K562 (cell line): Measurements from ENCODE around the gene SLC25A26. TPM values are rescaled to one million over a fixed set of nuclear protein-coding genes. Genes with fewer than 3 reads are reported as not detected.

Experiments
- ATAC-seq: fragments of 200-7000 bp; cut with Tn5 transposase; 3 replicates; pipeline ENCODE4 v1.9.1; 2020; ENCODE audit warnings: moderate library complexity
- BruUV-seq: library from RNA; stranded (reverse); fragments of 400-500 nt; replicated peaks from 2 replicates; lab custom pipeline; 2021; lab: Mats Ljungman, UMichigan
- CTCF ChIA-PET: fragments of 300-600 bp; formaldehyde crosslinking; extraction: SDS; loops from one replicate; lab custom pipeline; 2021; ENCODE audit warnings: low intra/inter-chr PET ratio; lab: Yijun Ruan, JAX
- POLR2A ChIA-PET: fragments of 300-600, 350-650 bp; sonication (Branson Sonifier 250); formaldehyde crosslinking; extraction: SDS; loops from one replicate; lab custom pipeline; 2021; ENCODE audit warnings: antibody characterized with exemption, inconsistent platforms; lab: Yijun Ruan, JAX
- DNase-seq, 4 experiments: peaks; one replicate each; pipeline versions ENCODE4 v3.0.0 to v3.0.0-alpha.2; 2011 to 2018; ENCODE audit warnings: low spot score in 3 of 4, mixed read lengths in 3 of 4; ENCODE audit errors: extremely low read depth in 1 of 4
- FAIRE-seq: peaks from 2 replicates; lab custom pipeline; 2011; peaks lifted over from hg19 to GRCh38; lab: Jason Lieb, UNC
- H2AFZ ChIP-seq: 2 replicates; pipeline ENCODE4 v1.6.0; 2011; ENCODE audit warnings: low read depth, low read length, control low read depth, inconsistent platforms
- H3K27ac ChIP-seq: fragments of 200-600 bp; 3 replicates; pipeline ENCODE4 v1.8.0; 2011; ENCODE audit warnings: low read depth, mild to moderate bottlenecking, control low read depth, inconsistent platforms, low read length, moderate library complexity, mixed read lengths; ENCODE audit errors: extremely low read depth
- H3K27me3 ChIP-seq, 2 experiments: fragments of 300-600 bp in 1 of 2; 2 replicates in 1 of 2; 3 replicates in 1 of 2; pipeline versions ENCODE4 v1.6.0 to v1.8.0; 2011; ENCODE audit warnings: inconsistent platforms in 2 of 2, low read length in 2 of 2, mild to moderate bottlenecking in 1 of 2, mixed read lengths in 1 of 2, moderate library complexity in 1 of 2; ENCODE audit not compliant: control insufficient read depth in 2 of 2, insufficient read depth in 2 of 2
- H3K36me3 ChIP-seq: fragments of 300-600 bp; 3 replicates; pipeline ENCODE4 v1.8.0; 2011; ENCODE audit warnings: mild to moderate bottlenecking, low read length, inconsistent platforms; ENCODE audit not compliant: control insufficient read depth, insufficient read depth
- H3K4me1 ChIP-seq, 2 experiments: fragments of 200-600 bp in 1 of 2; replicated peaks in 1 of 2; 2 replicates in 1 of 2; 3 replicates in 1 of 2; pipeline versions ENCODE4 v1.5.1 to v1.8.0; 2011; ENCODE audit warnings: inconsistent platforms in 2 of 2, low read length in 2 of 2, mild to moderate bottlenecking in 1 of 2, mixed read lengths in 1 of 2, moderate library complexity in 1 of 2; ENCODE audit not compliant: control insufficient read depth in 2 of 2, insufficient read depth in 2 of 2
- H3K4me2 ChIP-seq: 2 replicates; pipeline ENCODE4 v1.6.1; 2011; ENCODE audit warnings: low read length, control low read depth, inconsistent platforms, mixed read lengths; ENCODE audit not compliant: insufficient read depth
- H3K4me3 ChIP-seq: fragments of 200-600 bp; sonication (generic), shearing (Covaris generic); 2 replicates; pipeline ENCODE4 v1.5.1; 2016; ENCODE audit warnings: control low read depth, inconsistent platforms
- H3K79me2 ChIP-seq: fragments of 200-600 bp; 3 replicates; pipeline ENCODE4 v1.8.0; 2011; ENCODE audit warnings: low read length, inconsistent platforms; ENCODE audit not compliant: control insufficient read depth, insufficient read depth
- H3K9ac ChIP-seq, 2 experiments: 2 replicates each; pipeline versions ENCODE4 v1.6.0 to v1.6.1; 2011; ENCODE audit warnings: low read depth in 2 of 2, low read length in 2 of 2, control low read depth in 1 of 2, inconsistent platforms in 1 of 2, mild to moderate bottlenecking in 1 of 2, mixed read lengths in 1 of 2; ENCODE audit not compliant: insufficient read depth in 1 of 2
- H3K9me1 ChIP-seq: one replicate; pipeline ENCODE4 v1.6.0; 2011; ENCODE audit warnings: inconsistent platforms, mild to moderate bottlenecking, low read length, moderate library complexity; ENCODE audit not compliant: control insufficient read depth, insufficient read depth
- H3K9me3 ChIP-seq: replicated peaks from 2 replicates; pipeline ENCODE4 v1.5.1; 2011; ENCODE audit warnings: low read depth, low read length, inconsistent platforms; ENCODE audit not compliant: control insufficient read depth, insufficient read depth
- H4K20me1 ChIP-seq: replicated peaks from 2 replicates; pipeline ENCODE4 v1.6.1; 2011; ENCODE audit warnings: low read length, inconsistent platforms, mixed read lengths; ENCODE audit not compliant: control insufficient read depth, insufficient read depth
- ATF2 ChIP-seq: sonication (generic); formaldehyde crosslinking; IDR thresholded peaks from 2 replicates; pipeline ENCODE4 v1.8.1; 2022; ENCODE audit warnings: missing genetic modification reagents
- CEBPB ChIP-seq: fragments of 450-650 bp; IDR thresholded peaks from 2 replicates; pipeline ENCODE4 v1.6.1; 2016; ENCODE audit warnings: missing genetic modification characterization, missing compliant biosample characterization
- CEBPZ ChIP-seq: fragments of 150-350 bp; IDR thresholded peaks from 2 replicates; pipeline ENCODE4 v1.6.1; 2014; ENCODE audit warnings: low read depth, mild to moderate bottlenecking, low read length, borderline replicate concordance
- DNMT1 ChIP-seq: fragments of 450-650 bp; IDR thresholded peaks from 2 replicates; pipeline ENCODE4 v1.6.1; 2016; ENCODE audit warnings: antibody characterized with exemption, mild to moderate bottlenecking
- FOXO4 ChIP-seq: fragments of 450-650 bp; formaldehyde crosslinking; IDR thresholded peaks from 2 replicates; pipeline ENCODE4 v1.4.0; 2020; ENCODE audit warnings: mild to moderate bottlenecking, moderate library complexity
- NCOR1 ChIP-seq: fragments of 450-650 bp; IDR thresholded peaks from 2 replicates; pipeline ENCODE4 v1.6.1; 2016; ENCODE audit warnings: mild to moderate bottlenecking, moderate library complexity
- NR4A1 ChIP-seq, 2 experiments: fragments of 250-450 bp in 1 of 2; fragments of 450-650 bp in 1 of 2; sonication (Bioruptor Pico) in 1 of 2; IDR thresholded peaks; 2 replicates each; pipeline versions ENCODE4 v1.4.0 to v1.6.1; 2016 to 2020; ENCODE audit warnings: mild to moderate bottlenecking in 2 of 2, missing compliant biosample characterization in 1 of 2, missing genetic modification characterization in 1 of 2, moderate library complexity in 1 of 2
- POLR2A ChIP-seq: fragments of 450-650 bp; conservative IDR thresholded peaks from 2 replicates; pipeline ENCODE4 v1.6.1; 2016
- RBBP5 ChIP-seq: fragments of 200-600 bp; sonication (generic); IDR thresholded peaks from 2 replicates; pipeline ENCODE4 v1.6.1; 2012; ENCODE audit warnings: borderline replicate concordance, mild to moderate bottlenecking, low read length, control low read depth, inconsistent platforms; ENCODE audit not compliant: insufficient read depth, poor library complexity, severe bottlenecking
- TAF7 ChIP-seq: fragments of 450-650 bp; IDR thresholded peaks from 2 replicates; pipeline ENCODE4 v1.6.1; 2016; ENCODE audit warnings: missing genetic modification characterization, missing compliant biosample characterization
- TSC22D4 ChIP-seq: fragments of 450-650 bp; IDR thresholded peaks from 2 replicates; pipeline ENCODE4 v1.6.1; 2016; ENCODE audit warnings: missing genetic modification characterization, missing biosample characterization, control low read depth
- U2AF2 ChIP-seq: fragments of 200-400 bp; formaldehyde crosslinking; optimal IDR thresholded peaks from 2 replicates; pipeline ENCODE3; 2017; ENCODE audit warnings: low read depth, mild to moderate bottlenecking, low read length
- ZNF311 ChIP-seq: fragments of 250-450 bp; sonication (Bioruptor Pico); IDR thresholded peaks from 2 replicates; pipeline ENCODE4 v1.4.0; 2020; ENCODE audit warnings: mild to moderate bottlenecking, moderate library complexity
- ZNF324 ChIP-seq: fragments of 250-450 bp; sonication (Bioruptor Pico); IDR thresholded peaks from 2 replicates; pipeline ENCODE4 v1.4.0; 2020; ENCODE audit warnings: mild to moderate bottlenecking
- ZNF668 ChIP-seq: fragments of 250-450 bp; sonication (Bioruptor Pico); IDR thresholded peaks from 2 replicates; pipeline ENCODE4 v1.8.0; 2022; ENCODE audit warnings: mild to moderate bottlenecking, inconsistent platforms
- ZNF766 ChIP-seq: fragments of 200-800 bp; sonication (Bioruptor generic); conservative IDR thresholded peaks from 2 replicates; pipeline ENCODE4 v1.6.1; 2016; ENCODE audit warnings: missing genetic modification characterization, missing compliant biosample characterization
- WGBS: fragments of 100-300 bp; shearing (Covaris generic); methylation state at CpG from one replicate; pipeline ENCODE4 v1.1.6; 2016; ENCODE audit warnings: low coverage, mixed read lengths; ENCODE audit not compliant: insufficient coverage; ENCODE audit errors: missing lambda C conversion rate; 5-methylcytosine and 5-hydroxymethylcytosine counted together
- in situ Hi-C: fragments of 300-500 bp; cut with MboI; formaldehyde crosslinking; loops from 4 replicates; pipeline ENCODE4 v1.15.0; 2018; ENCODE audit warnings: inconsistent platforms, mixed read lengths
- intact Hi-C: fragments of 100-400 bp; cut with micrococcal nuclease; formaldehyde crosslinking; loops from 2 replicates; pipeline ENCODE4 v1.14.2; 2022
- polyA plus RNA-seq, 8 experiments: library from polyadenylated mRNA; depleted of rRNA in 4 of 8; stranded (reverse) in 5 of 8; unstranded in 3 of 8; fragments of >200 nt; fragmentation: Nextera tagmentation in 2 of 8; fragmentation: Illumina TruSeq in 1 of 8; extraction: Ambion mirVana in 2 of 8; extraction: Trizol in 1 of 8; gene quantifications; 2 replicates each; pipeline versions ENCODE4 v1.2.1 to v1.2.3, GENCODE V29; 2011 to 2014; ENCODE audit warnings: inconsistent platforms in 1 of 8, missing spikeins in 1 of 8
- total RNA-seq, 7 experiments: library from RNA; depleted of rRNA in 6 of 7; stranded (reverse); fragments of >200 nt in 6 of 7; fragmentation: Illumina TruSeq in 2 of 7; extraction: Trizol in 2 of 7; gene quantifications; 2 replicates each; pipeline versions ENCODE4 v1.2.1 to v1.2.3, GENCODE V29; 2011 to 2021; ENCODE audit warnings: low replicate concordance in 1 of 7
- TF ChIP-seq, protein P1 (sequence below): fragments of 250-450 bp; sonication (Bioruptor Pico); IDR thresholded peaks from 2 replicates; pipeline ENCODE4 v1.5.1; 2021; ENCODE audit warnings: mild to moderate bottlenecking

Gene SLC25A26
- total and polyA plus RNA-seq, 9 of the 15 experiments (the other 6 are each of a cell fraction or from before 2014, with no cell fraction given), result 7.2 to 29.1 (median 12.6) TPM

DNA sequence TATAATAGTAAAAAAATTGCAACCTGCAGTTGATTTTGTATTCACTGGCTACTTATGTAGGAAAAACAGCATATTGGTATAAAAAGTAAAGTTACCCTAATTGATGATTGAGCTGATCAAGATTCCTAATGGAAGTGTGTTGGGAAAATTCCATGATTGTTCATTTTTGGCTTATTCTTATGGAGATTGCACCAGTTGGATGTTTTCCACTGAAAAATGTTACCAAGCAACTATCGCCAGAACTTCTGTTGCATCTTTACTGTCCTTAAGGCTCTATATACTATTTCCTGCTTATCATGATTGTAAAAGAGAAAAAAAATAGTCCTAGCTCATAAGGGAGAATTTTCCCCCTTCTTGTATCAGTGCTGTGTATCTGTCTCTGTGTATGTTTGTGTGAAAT, 48.6 kb downstream of the SLC25A26 start:
- no TSS peak for BruUV-seq
- no CpG with 5 or more reads among the region's 1 CpG for WGBS
- no peak for ATAC-seq

More for the DNA sequence above, 48.6 kb downstream of the SLC25A26 start:
- FAIRE-seq (no peak), DNase-seq (no peak)
- Histone ChIP-seq H3K4me3 (no peak overlapping the region), H3K9me1 (no peaks in the 10 kb centered on the region), H2AFZ (no peak overlapping the region), H3K4me2 (no peak overlapping the region), H3K9me3 (no peaks in the 10 kb centered on the region), H3K79me2 (no peaks in the 10 kb centered on the region), H3K36me3 (no peaks in the 10 kb centered on the region), H4K20me1 (no peaks in the 10 kb centered on the region), H3K9ac (no peak overlapping the region), H3K27ac (no peak overlapping the region), H3K4me1 (no peaks in the 10 kb centered on the region), H3K27me3 (no peaks in the 10 kb centered on the region)
- ChIA-PET POLR2A (no interaction called here), CTCF (no interaction called here)
- in situ Hi-C loops, result no loop called here
- intact Hi-C loops, result no loop called here
- TF ChIP-seq ZNF766 (CRISPR knock-in tag), result no peak
- TF ChIP-seq, protein P1, sequence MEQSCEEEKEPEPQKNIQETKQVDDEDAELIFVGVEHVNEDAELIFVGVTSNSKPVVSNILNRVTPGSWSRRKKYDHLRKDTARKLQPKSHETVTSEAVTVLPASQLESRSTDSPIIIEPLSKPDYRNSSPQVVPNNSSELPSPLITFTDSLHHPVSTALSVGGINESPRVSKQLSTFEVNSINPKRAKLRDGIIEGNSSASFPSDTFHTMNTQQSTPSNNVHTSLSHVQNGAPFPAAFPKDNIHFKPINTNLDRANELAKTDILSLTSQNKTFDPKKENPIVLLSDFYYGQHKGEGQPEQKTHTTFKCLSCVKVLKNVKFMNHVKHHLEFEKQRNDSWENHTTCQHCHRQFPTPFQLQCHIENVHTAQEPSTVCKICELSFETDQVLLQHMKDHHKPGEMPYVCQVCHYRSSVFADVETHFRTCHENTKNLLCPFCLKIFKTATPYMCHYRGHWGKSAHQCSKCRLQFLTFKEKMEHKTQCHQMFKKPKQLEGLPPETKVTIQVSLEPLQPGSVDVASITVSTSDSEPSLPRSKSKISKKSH, result no peak
- no peak for TF ChIP-seq ZNF311
- TF ChIP-seq TSC22D4 (tag), result no peak
- TF ChIP-seq POLR2A, result no peak
- TF ChIP-seq RBBP5, result no peak
- no peak for TF ChIP-seq ZNF324
- no peak for TF ChIP-seq U2AF2
- TF ChIP-seq ATF2, result no peak
- TF ChIP-seq TAF7 (tag), result no peak
- no peak for TF ChIP-seq FOXO4
- no peak for TF ChIP-seq NCOR1
- no peak for TF ChIP-seq CEBPZ
- TF ChIP-seq ZNF668, result no peak
- no peak for TF ChIP-seq NR4A1 (CRISPR knock-in tag; IDR thresholded peaks at IDR 0.05)
- TF ChIP-seq NR4A1 (tag; IDR thresholded peaks at IDR 0.05), result no peak
- TF ChIP-seq DNMT1, result no peak
- TF ChIP-seq CEBPB, result no peak
- TF ChIP-seq, all 486 proteins: peak for 0
